Measurements from ENCODE around the gene COL23A1.

DNA sequence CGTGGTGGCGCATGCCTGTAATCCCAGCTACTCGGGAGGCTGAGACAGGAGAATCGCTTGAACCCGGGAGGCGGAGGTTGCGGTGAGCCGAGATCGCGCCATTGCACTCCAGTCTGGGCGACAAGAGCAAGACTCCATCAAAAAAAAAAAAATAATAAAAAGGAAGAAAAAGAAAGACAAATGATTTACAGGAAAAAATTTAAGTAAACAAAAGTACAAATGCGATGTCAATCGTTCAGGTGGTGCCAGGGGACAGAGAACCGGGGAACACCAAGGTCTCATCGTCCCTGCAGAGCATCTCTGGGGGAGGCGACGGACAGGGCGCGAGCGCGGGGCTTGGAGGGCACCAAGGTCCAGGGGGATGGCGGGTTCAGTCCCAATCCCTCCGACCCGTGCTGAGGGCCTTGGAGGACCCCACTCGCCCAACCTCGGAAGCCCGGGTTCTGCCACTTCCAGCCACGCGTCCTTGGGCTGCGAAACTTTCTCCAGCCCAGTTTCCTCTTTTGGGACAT lies 386.5 kb downstream of the COL23A1 start:
- TF ChIP-seq, protein P1, sequence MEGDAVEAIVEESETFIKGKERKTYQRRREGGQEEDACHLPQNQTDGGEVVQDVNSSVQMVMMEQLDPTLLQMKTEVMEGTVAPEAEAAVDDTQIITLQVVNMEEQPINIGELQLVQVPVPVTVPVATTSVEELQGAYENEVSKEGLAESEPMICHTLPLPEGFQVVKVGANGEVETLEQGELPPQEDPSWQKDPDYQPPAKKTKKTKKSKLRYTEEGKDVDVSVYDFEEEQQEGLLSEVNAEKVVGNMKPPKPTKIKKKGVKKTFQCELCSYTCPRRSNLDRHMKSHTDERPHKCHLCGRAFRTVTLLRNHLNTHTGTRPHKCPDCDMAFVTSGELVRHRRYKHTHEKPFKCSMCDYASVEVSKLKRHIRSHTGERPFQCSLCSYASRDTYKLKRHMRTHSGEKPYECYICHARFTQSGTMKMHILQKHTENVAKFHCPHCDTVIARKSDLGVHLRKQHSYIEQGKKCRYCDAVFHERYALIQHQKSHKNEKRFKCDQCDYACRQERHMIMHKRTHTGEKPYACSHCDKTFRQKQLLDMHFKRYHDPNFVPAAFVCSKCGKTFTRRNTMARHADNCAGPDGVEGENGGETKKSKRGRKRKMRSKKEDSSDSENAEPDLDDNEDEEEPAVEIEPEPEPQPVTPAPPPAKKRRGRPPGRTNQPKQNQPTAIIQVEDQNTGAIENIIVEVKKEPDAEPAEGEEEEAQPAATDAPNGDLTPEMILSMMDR (IDR thresholded peaks at IDR 0.05), result no peak
- TF ChIP-seq EZH2 (IDR thresholded peaks at IDR 0.05; ENCODE audit: borderline replicate concordance, insufficient read depth, low read depth, low read length, poor library complexity, severe bottlenecking), result no peak

Data from B cell (primary cell).